Stimulated activated memory B cell treated with anti-CD40 and anti-IgM and Interleukin-4, amounts not matched to agents 10 μg/mL and 1 μg/mL and 100 μg/mL, for 72 hours (primary cell): ENCODE data around the gene KCNG2.

Experiments
- ATAC-seq: fragments of 150-1000 bp; cut with Tn5 transposase; 2 replicates; pipeline ENCODE4 v1.10.0; 2021
- H3K27ac Mint-ChIP-seq: one replicate; pipeline ENCODE4 v1.8.0; 2022; ENCODE audit warnings: mild to moderate bottlenecking, mixed read lengths
- H3K27me3 Mint-ChIP-seq: one replicate; pipeline ENCODE4 v1.8.0; 2022; ENCODE audit warnings: mixed read lengths
- H3K36me3 Mint-ChIP-seq: one replicate; pipeline ENCODE4 v1.8.0; 2022; ENCODE audit warnings: mixed read lengths
- H3K4me1 Mint-ChIP-seq: one replicate; pipeline ENCODE4 v1.8.0; 2022; ENCODE audit warnings: mixed read lengths
- H3K4me3 Mint-ChIP-seq: one replicate; pipeline ENCODE4 v1.8.0; 2022; ENCODE audit warnings: mild to moderate bottlenecking, moderate library complexity, mixed read lengths
- H3K9me3 Mint-ChIP-seq: one replicate; pipeline ENCODE4 v1.8.0; 2022; ENCODE audit warnings: mixed read lengths

Gene KCNG2

DNA sequence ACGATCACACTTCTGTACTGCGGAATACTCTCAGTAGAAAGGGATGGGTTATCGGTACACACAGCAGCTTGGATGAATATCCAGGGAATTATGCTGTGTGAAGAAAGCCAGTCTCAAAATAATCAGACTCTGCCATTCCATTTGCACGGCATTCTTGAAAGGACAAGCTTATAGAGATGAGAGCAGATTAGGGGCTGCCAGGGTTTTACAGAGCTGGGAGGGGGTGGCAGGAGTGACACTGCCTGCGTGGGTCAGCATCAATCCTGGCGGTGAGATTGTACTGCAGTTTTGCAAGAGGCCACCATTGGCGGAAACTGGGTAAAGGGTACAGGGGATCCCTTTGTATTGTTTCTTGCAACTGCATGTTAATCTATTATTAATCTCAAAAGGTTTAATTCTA is 16.6 kb downstream of the KCNG2 start:
- Mint-ChIP-seq H3K9me3 (no peaks in the 10 kb centered on the region), H3K4me1 (peaks cover 28% of the 10 kb centered on the region), H3K27ac (no peak overlapping the region), H3K27me3 (no peaks in the 10 kb centered on the region), H3K4me3 (no peak overlapping the region), H3K36me3 (no peaks in the 10 kb centered on the region)
- ATAC-seq, result no peak

DNA sequence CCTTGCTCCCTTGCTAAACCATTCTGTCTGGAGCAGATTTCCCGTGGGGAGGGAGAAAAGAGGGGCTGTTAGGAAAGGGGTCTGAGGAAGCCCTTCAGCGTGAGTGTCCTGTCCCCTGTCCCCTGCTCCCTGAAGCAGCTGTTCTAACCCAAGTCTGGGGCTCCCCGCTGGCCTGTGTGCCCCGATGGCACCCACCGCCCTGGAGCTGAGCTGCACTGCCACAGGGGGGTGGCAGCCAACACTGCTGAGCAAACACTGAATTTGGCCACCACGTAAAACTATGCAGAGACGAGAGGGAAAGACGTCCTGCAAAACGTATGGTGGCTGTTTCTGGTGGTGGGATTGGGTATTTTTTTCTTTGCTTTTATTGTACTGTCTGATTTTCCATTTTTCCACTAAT is 17.9 kb downstream of the KCNG2 start:
- no peak for ATAC-seq
- H3K27me3 Mint-ChIP-seq, result no peaks in the 10 kb centered on the region

DNA sequence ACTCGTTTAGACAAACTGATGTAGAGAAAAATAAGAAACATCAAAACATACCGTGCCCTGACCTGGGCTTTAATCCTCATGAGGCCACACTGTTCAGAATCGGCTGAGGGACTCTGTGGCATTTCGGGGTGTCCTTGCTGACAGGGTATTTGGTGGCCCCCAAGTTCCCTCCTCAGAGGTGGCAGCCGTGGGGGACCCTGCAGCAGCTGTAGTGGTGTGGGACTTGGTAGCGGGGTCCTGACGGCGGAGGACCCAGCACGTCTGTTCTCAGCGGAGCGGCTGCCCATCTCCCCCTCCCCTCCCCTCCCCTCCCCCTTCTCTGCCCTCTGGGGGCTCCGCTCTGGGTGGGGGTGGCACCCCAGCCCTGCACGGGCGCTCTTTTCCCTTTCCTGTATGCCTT is 18.4 kb downstream of the KCNG2 start:
- H3K4me1 Mint-ChIP-seq, result peaks cover 45% of the 10 kb centered on the region
- H3K36me3 Mint-ChIP-seq, result no peaks in the 10 kb centered on the region
- H3K27ac Mint-ChIP-seq, result no peak overlapping the region
- H3K4me3 Mint-ChIP-seq, result no peak overlapping the region
- H3K9me3 Mint-ChIP-seq, result no peaks in the 10 kb centered on the region
- no peak for ATAC-seq
- no peaks in the 10 kb centered on the region for H3K27me3 Mint-ChIP-seq

More for the DNA sequence above, 17.9 kb downstream of the KCNG2 start:
- Mint-ChIP-seq H3K27ac (no peak overlapping the region), H3K4me1 (peaks cover 41% of the 10 kb centered on the region), H3K4me3 (no peak overlapping the region), H3K9me3 (no peaks in the 10 kb centered on the region), H3K36me3 (no peaks in the 10 kb centered on the region)

DNA sequence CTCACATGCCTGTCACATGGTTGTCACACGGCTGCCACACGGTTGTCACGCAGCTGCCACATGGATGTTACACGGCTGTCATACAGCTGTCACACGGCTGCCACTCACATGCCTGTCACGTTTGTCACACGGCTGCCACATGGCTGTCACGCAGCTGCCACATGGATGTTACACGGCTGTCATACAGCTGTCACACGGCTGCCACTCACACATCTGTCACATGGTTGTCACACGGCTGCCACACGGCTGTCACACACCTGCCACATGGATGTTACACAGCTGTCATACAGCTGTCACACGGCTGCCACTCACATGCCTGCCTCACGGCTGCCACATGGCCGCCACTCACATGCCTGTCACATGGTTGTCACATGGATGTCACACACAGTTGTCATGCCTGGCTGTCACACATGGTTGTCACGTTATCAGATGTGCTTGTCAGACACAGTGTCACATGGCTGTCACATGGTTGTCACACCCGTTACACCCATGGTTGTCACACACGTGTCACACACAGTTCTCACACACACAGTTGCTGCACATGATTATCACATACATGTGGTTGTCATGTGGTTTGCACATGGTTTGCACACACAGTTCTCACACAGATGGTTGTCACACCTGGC is 19.4 kb downstream of the KCNG2 start:
- Mint-ChIP-seq H3K9me3 (no peaks in the 10 kb centered on the region), H3K27ac (no peak overlapping the region), H3K4me3 (no peak overlapping the region), H3K36me3 (no peaks in the 10 kb centered on the region), H3K4me1 (peaks cover 37% of the 10 kb centered on the region), H3K27me3 (no peaks in the 10 kb centered on the region)
- no peak for ATAC-seq

DNA sequence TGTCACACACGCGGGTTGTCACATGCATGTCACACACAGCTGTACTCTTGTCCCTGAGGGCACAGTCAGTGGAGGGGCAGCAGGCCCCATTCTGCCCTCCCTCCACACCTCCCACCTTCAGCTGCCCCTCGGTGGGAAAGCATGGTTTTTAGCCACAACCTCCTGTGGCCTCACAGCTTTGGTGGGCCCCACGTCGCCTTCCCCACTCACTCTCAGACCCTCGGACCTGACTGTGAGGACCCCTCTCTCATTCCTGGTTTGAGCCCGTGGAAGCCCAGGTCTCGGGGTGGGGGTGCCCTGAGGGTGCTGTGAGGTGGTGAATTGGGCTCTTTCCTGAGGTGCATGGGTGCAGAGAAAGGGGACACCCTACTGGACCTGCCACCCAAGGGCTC is 19.9 kb downstream of the KCNG2 start:
- Mint-ChIP-seq H3K27me3 (peaks cover 3% of the 10 kb centered on the region), H3K4me1 (peaks cover 37% of the 10 kb centered on the region), H3K36me3 (no peaks in the 10 kb centered on the region), H3K27ac (no peak overlapping the region), H3K9me3 (no peaks in the 10 kb centered on the region), H3K4me3 (no peak overlapping the region)
- no peak for ATAC-seq

DNA sequence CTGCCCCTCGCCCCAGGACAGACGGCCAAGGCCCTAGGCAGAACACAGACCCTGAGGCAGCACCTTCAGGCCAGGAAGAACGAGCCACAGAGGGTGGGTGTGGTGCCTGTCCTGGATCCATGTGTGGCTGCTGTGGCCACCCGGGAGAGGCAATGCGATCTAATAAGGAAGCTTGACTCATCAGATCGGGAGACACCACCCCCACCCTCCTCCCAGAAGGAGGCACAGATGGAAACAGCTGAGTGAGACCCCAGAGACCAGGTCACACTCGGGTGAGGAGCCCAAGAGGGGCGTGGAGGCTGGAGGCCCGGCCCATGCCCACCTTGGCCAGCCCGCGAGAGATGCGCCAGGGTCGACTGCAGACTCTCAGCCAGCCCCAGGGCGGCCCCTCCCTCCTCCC is 20.3 kb downstream of the KCNG2 start:
- Mint-ChIP-seq H3K36me3 (no peaks in the 10 kb centered on the region), H3K27ac (no peak overlapping the region), H3K27me3 (peaks cover 7% of the 10 kb centered on the region), H3K4me1 (peaks cover 40% of the 10 kb centered on the region), H3K4me3 (no peak overlapping the region), H3K9me3 (no peaks in the 10 kb centered on the region)
- no peak for ATAC-seq

DNA sequence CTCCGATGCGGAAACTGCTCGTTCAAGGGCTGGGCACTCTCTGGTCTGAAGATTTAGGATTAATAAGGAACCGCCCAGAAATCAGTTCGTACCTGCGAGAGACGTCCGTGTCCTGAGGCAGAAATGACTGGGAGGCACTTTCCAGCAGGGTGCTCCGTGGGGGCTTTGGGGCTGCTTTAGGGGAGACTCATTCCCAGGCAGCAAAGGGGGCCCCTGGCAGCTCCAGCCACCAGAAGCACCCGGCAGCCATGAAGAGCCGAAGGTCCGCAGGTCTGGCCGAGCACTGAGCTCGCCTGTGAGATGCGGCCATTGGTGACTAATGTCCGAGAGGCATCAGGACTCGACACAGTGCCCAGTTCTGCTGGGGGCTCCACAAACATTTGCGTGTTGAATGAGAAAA is 20.9 kb downstream of the KCNG2 start:
- Mint-ChIP-seq H3K27me3 (peaks cover 8% of the 10 kb centered on the region), H3K36me3 (no peaks in the 10 kb centered on the region), H3K27ac (peak overlapping the region; percentile 60), H3K4me3 (no peak overlapping the region), H3K9me3 (no peaks in the 10 kb centered on the region), H3K4me1 (peaks cover 42% of the 10 kb centered on the region)
- ATAC-seq, result no peak

DNA sequence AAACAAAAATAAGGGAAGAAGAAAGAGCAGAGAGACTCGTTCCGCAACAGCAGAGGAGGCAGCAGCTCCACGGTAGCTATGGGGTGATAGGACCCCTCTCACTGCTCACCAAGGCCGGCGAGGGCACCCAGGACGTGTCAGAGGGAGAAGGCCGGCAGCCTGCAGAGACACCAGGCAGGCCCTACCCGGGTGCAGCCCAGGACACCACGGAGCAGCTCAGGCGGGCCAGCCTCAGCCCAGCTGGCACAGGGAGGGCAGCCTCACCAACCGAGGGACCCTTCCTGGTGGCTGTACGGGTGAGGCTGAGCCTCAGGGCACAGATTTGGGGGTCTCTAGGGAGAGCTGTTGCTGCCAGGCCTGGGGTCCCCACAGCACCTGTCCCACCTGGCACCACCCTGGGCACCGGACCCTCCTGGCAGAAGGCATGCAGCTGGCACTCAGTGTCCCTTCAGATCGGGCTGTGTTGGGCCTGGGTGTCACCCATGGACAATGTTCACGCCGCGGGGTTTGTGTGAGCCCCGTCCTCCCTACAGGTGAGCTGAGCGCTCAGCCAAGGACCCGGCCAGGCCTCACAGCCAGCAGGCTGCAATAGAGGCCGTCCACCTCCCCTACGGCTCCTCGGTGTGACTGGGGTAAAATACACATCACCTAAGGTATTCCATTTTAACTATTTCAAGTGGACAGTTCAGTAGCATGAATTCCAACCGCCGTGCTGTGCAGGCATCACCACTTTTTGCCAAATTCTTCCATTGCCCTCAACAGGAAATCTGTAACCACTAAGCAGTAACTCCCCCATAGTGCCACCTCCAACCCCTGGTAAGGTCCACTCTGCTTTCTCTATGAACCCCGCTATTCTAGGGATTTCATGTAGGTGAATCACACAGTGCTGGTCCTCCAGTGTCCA is 21.6 kb downstream of the KCNG2 start:
- Mint-ChIP-seq H3K27ac (peak overlapping the region; percentile 60), H3K9me3 (no peaks in the 10 kb centered on the region), H3K27me3 (peaks cover 8% of the 10 kb centered on the region), H3K36me3 (no peaks in the 10 kb centered on the region), H3K4me1 (peaks cover 36% of the 10 kb centered on the region), H3K4me3 (no peak overlapping the region)
- peak; percentile 31 for ATAC-seq

DNA sequence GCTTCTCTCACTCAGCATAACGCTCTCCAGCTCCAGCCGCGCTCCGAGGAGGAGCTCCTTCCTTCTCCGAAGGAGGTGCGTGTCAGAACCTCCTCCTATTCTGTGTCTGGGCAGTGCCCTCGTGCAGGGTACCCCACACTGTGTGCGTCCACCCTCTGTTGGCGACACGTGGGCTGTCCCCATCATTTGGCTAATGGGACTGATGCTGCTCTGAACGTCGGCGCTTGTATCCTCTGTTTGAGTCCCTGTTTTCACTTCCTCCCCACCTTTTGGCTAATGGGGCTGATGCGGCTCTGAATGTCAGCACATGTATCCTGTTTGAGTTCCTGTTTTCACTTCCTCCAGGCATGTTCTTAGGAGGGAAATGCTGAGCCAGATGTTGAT is 22.2 kb downstream of the KCNG2 start:
- Mint-ChIP-seq H3K36me3 (no peaks in the 10 kb centered on the region), H3K27me3 (peaks cover 8% of the 10 kb centered on the region), H3K27ac (peak overlapping the region; percentile 60), H3K4me1 (peaks cover 39% of the 10 kb centered on the region), H3K4me3 (peak overlapping the region; percentile 58), H3K9me3 (no peaks in the 10 kb centered on the region)
- peak; percentile 95 for ATAC-seq

DNA sequence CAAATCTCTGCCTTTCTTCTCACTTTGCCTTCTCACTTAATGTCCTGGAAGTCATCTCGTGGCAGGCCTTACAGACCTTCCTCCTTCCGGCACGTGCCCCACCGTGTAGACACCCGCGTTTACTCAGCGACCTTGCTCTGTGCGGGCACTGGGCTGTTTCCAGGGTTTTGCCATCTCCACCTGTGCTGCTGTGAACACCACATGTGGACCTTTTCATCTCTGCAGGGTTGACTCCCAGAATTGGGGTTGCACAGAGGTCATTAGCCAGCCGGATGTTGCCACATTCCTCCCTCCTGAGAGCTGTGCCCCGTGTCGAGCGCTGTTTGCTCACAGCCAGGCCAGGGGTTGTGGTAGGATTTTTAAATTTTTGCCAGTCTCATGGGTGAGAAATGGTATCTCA is 25.4 kb downstream of the KCNG2 start:
- Mint-ChIP-seq H3K27me3 (peaks cover 8% of the 10 kb centered on the region), H3K4me3 (no peak overlapping the region), H3K4me1 (peaks cover 62% of the 10 kb centered on the region), H3K9me3 (no peaks in the 10 kb centered on the region), H3K36me3 (no peaks in the 10 kb centered on the region), H3K27ac (no peak overlapping the region)
- no peak for ATAC-seq

DNA sequence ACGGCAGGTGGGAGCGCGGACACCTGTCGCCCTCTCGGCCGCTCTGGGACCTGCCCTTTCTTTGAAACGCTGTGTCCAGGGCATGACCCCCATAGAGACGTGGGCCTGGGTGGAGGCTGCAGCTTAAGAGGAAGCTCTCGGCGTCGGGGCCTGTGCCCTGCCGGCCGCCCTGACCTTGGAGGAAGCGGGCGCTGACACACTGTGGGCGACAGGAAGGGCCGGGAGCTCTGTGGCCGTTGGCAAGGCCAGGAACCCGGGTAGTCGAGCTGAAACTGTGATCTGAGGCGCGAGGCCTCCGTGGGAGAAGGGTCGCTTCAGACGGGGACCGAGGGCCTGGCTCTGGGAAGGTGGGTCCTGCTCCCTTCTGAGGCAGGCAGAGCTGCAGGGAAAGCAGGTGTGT is 28.2 kb downstream of the KCNG2 start:
- H3K27ac Mint-ChIP-seq, result peak overlapping the region; percentile 62
- peaks cover 8% of the 10 kb centered on the region for H3K27me3 Mint-ChIP-seq
- H3K4me1 Mint-ChIP-seq, result peaks cover 37% of the 10 kb centered on the region
- no peaks in the 10 kb centered on the region for H3K9me3 Mint-ChIP-seq
- ATAC-seq, result peak; percentile 57
- peak overlapping the region; percentile 49 for H3K4me3 Mint-ChIP-seq
- H3K36me3 Mint-ChIP-seq, result no peaks in the 10 kb centered on the region

DNA sequence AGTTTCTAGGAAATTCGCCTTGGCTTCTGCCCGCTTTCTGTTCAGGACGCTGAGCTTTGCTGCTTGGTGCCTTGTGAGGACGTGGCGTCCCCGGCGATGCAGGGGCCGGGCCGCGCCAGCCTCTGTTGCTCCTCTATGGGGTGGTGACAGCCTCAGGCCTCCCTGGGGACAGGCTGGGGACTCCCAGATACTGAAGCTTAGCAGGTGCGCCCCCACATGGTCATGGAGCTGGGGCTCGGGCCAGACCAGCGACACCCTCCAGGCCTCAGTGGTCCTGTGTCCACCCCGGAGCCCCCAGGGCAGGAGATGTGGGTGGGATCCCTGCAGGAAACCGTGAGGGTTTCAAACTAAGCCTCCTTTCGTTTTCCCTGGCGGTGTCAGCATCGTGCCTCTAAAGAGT is 29.2 kb downstream of the KCNG2 start:
- ATAC-seq, result peak; percentile 83

DNA sequence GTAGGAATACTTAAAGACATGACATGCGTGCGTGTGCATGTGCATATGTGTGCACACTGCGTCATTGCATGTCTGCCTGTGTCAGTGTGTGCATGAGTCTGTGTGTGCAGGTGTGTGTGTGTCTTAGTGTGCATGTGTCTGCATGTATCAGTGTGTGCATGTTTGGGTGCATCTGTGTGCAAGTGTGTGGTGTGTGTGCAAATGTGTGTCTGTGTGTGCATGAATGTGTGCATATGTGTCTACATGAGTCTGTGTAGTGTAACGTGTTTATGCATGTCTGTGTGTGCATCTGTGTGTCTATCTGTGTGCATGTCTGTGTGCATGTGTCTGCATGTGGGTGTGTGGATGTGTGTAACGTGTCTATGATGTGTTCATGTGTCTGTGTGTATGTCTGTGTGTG is 30.5 kb downstream of the KCNG2 start:
- H3K27me3 Mint-ChIP-seq, result peaks cover 11% of the 10 kb centered on the region
- no peaks in the 10 kb centered on the region for H3K9me3 Mint-ChIP-seq
- H3K36me3 Mint-ChIP-seq, result no peaks in the 10 kb centered on the region
- no peak overlapping the region for H3K4me3 Mint-ChIP-seq
- H3K4me1 Mint-ChIP-seq, result peaks cover 31% of the 10 kb centered on the region
- no peak overlapping the region for H3K27ac Mint-ChIP-seq
- ATAC-seq, result no peak

More for the DNA sequence above, 29.2 kb downstream of the KCNG2 start:
- Mint-ChIP-seq H3K27me3 (peaks cover 11% of the 10 kb centered on the region), H3K9me3 (no peaks in the 10 kb centered on the region), H3K4me1 (peaks cover 36% of the 10 kb centered on the region), H3K36me3 (no peaks in the 10 kb centered on the region), H3K4me3 (peak overlapping the region; percentile 31), H3K27ac (peak overlapping the region; percentile 17)

DNA sequence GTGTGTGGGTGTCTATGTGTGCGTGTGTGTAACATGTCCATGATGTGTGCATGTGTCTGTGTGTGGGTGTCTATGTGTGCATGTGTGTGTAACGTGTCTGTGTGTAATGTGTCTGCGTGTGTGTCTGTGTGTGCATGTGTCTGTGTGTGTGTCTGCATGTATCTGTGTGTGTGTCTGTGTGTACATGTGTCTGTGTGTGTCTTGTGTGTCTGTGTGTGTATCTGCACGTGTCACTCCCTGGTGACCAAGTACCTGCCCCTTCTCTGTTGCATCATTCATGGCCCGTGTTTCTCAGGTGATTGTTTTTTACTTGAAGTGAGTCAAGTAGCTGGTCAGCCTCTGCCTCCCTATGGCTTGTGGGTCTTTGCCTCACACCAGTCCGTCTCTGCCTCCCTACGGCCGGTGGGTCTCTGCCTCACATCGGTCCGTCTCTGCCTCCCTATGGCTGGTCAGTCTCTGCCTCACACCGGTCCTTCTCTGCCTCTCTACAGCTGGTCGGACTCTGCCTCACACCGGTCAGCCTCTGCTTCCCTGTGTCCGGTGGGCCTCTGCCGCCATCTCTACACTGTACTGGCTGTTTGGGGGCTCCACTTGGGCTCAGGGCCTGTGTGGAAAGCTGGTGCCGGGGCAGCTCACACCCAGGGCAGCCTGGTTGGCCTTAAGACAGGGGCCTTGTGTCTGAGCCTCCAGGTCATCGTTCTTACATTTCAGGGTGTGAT is 31.6 kb downstream of the KCNG2 start:
- no peak for ATAC-seq
- Mint-ChIP-seq H3K27me3 (peaks cover 21% of the 10 kb centered on the region), H3K9me3 (no peaks in the 10 kb centered on the region), H3K36me3 (no peaks in the 10 kb centered on the region), H3K27ac (no peak overlapping the region), H3K4me3 (no peak overlapping the region), H3K4me1 (peaks cover 27% of the 10 kb centered on the region)

DNA sequence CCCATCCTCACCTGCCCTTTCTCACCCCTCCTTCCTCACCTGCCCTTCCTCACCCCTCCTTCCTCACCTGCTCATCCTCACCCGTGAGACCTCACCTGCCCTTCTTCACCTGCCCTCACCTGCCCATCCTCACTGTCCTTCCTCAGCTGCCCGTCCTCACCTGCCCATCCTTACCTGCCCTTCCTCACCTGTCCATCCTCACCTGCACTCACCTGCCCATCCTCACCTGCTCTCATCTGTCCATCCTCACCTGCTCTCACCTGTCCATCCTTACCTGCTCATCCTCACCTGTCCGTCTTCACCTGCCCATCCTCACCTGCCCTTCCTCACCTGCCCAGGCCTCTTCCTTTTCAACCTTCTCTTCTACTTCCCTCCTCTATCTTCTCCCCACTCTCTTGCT is 34.4 kb downstream of the KCNG2 start:
- H3K4me1 Mint-ChIP-seq, result peaks cover 2% of the 10 kb centered on the region
- no peak overlapping the region for H3K27ac Mint-ChIP-seq
- peaks cover 7% of the 10 kb centered on the region for H3K36me3 Mint-ChIP-seq
- H3K9me3 Mint-ChIP-seq, result peaks cover 15% of the 10 kb centered on the region
- H3K27me3 Mint-ChIP-seq, result peaks cover 37% of the 10 kb centered on the region
- no peak for ATAC-seq
- H3K4me3 Mint-ChIP-seq, result no peak overlapping the region
